GM18519 (cell line): ENCODE data around the gene VCPKMT.
"Not testable (repeated sequence)": the region's sequence is repeated elsewhere in the genome, so short reads cannot be mapped to it uniquely, and the experiment has no call there.

Experiments
- ATAC-seq: cut with Tn5 transposase; IDR thresholded peaks from one replicate; pipeline ENCODE4 v1.9.1; 2021; ENCODE audit warnings: mild to moderate bottlenecking, moderate library complexity; ENCODE audit not compliant: unreplicated experiment, low FRiP score

The VCPKMT gene

GRCh38 chr14:50093496-50093895, 22.9 kb downstream of the VCPKMT start:
- no peak for ATAC-seq

DNA sequence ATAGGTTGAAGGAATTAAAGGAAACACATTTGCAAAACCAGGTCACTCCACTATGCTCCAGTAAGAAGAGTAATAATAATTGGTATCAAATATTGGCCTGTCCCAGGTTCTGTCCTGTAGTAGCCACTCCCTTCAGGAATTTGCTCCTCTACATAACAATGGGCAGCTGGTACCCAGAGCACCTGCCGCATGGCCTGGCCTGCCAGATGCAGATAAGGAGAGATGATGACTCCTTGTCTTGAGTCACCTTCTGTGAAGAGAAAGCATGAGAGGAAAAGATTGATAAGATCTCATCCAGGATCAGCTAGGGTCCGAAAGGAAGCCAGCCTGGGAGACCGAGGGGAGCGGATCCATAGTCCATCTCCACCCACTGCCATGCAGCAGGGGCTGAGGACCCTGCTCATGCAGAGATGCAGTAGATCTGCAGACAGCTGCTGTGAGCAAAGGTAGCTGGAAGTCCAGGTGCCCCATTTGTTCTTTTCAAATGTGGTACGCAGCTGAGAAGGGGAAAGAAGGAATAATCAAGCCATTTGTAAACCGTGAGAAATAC, 24.3 kb downstream of the VCPKMT start:
- no peak for ATAC-seq

GRCh38 chr14:50091240-50091913, 25.0 kb downstream of the VCPKMT start:
- no peak for ATAC-seq

GRCh38 chr14:50089208-50089607, 27.2 kb downstream of the VCPKMT start:
- no peak for ATAC-seq

GRCh38 chr14:50088731-50089130, 27.6 kb downstream of the VCPKMT start:
- ATAC-seq = no peak

DNA sequence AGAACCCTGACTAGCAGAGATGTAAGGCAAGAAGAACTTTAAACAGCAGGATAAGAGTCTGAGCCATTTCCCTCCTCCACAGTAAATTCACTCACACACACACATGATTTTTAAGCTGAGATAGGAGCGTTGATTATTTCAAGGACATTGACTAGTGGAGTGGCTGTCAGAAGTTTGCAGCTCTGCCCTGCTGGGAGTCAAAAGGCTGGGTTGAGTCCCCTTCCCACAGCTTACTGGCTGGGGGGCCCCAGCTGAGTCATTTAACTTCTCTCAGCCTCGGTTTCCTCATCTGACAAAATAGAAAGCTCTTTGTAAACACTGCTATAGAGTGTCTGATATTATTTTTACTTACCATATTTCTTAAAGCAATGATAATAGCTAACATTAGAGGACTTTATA, 28.3 kb downstream of the VCPKMT start:
- no peak for ATAC-seq

DNA sequence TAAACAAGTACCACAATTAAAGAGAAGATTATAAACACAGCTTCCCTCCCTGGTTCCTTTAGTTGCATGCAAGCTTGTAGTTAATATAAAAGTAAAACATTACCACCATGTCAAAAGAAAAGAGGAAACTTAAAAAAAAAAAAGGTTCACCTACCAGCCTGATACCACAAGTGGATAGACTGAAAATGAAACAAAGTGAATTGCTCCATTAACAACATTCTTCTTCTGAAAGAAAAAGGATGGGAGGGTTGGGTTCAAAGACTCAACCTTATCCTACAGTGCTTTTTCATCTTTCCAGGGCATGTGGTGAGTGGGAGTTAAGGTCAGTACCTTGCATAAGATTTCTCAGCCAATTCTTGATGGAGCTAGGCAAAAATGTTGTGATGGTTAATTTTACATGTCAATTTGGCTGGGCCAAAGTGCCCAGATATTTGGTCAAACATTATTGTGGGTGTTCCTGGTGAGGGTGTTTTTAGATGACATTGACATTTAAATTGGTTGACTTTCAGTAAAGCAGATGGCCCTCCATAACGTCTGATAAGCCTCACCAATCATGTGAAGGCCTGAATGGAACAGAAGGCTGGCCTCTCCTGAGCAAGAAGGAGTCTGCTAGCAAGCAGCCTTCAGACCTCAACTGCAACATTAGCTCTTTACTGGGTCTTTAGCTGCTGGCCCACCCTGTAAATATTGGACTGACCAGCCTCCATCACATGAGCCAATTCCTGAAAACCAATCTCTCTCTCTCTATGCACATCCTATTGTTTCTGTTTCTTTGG, 28.8 kb downstream of the VCPKMT start:
- no peak for ATAC-seq

- no peak for ATAC-seq
These were observed 30.1 kb downstream of the VCPKMT start for GRCh38 chr14:50086321-50086711.

- peak; percentile 52 for ATAC-seq
These were observed 30.6 kb downstream of the VCPKMT start for GRCh38 chr14:50085570-50086320.

- ATAC-seq = no peak
These were observed 31.7 kb downstream of the VCPKMT start for GRCh38 chr14:50084666-50085065.

GRCh38 chr14:50083467-50084337, 32.7 kb downstream of the VCPKMT start:
- peak; percentile 28 for ATAC-seq

GRCh38 chr14:50082784-50083466, 33.4 kb downstream of the VCPKMT start:
- ATAC-seq = peak; percentile 45

DNA sequence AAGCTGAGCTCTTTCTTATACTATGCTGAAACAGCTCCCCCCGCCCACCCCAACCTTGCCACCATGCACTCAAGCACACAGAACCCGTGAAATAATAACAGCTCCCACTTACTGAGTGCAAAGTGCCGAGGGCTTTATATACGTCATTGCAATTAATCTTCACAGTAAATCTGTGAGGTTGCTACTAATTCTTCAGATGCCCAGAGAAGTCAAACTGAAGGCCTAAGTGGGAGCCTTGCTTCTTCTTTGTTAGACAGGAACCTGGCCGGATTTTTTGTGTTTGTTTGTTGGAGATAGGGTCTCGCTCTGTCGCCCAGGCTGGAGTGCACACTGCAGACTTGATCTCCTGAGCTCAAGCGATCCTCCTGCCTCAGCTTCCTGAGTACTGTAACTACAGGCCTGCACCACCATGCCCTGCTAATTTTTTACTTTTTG, 34.0 kb downstream of the VCPKMT start:
- no peak for ATAC-seq

- not testable (repeated sequence) for ATAC-seq
These were observed 37.3 kb downstream of the VCPKMT start for GRCh38 chr14:50079103-50079502.

- not testable (repeated sequence) for ATAC-seq
These were observed 42.7 kb downstream of the VCPKMT start for GRCh38 chr14:50073663-50074062.

- ATAC-seq = no peak
These were observed 44.0 kb downstream of the VCPKMT start for GRCh38 chr14:50072395-50072794.

GRCh38 chr14:50070840-50071548, 45.4 kb downstream of the VCPKMT start:
- no peak for ATAC-seq

DNA sequence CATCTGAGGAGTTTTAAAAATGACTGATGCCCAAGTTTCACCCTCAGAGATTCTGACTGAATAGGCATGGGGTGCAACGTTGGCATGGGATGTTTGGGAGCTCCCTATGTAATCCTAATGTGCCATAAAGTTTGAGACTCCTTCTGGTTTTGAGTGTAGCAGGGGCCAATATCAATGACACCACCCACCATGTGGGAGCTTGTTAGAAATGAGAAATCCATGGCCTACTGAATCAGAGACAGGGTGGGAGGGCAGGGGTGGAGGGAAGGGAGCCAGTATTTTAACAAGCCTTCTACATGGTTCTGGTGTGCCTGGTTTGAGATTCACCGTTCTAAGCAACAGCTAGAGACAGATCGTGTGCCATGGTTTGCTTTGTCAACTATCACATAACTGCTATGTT, 46.1 kb downstream of the VCPKMT start:
- ATAC-seq = no peak

GRCh38 chr14:50069325-50069724, 47.0 kb downstream of the VCPKMT start:
- no peak for ATAC-seq
